ENCODE data around the gene TPRN.

- TF ChIP-seq EZH2 (IDR thresholded peaks at IDR 0.05; ENCODE audit: insufficient read depth, low read length) (no peak), CTCF (IDR thresholded peaks at IDR 0.05; ENCODE audit: insufficient read depth, low read depth, low read length) (no peak)
Observed at GRCh38 chr9:137232101-137232500, 31.6 kb upstream of the TPRN start.
